Bronchial epithelial cell (primary cell): ENCODE measurements around the gene DOCK11. TPM values are rescaled to one million over a fixed set of nuclear protein-coding genes. Genes with fewer than 3 reads are reported as not detected.
"Not testable (repeated sequence)": the region's sequence is repeated elsewhere in the genome, so short reads cannot be mapped to it uniquely, and the experiment has no call there.

Experiments used
- DNase-seq: peaks from one replicate; pipeline ENCODE4 v3.0.0-alpha.2; 2010; ENCODE audit warnings: low read depth
- FAIRE-seq: peaks from 2 replicates; lab custom pipeline; 2011; peaks lifted over from hg19 to GRCh38; lab: Jason Lieb, UNC
- H3K27me3 ChIP-seq: 2 replicates; pipeline ENCODE4 v1.5.1; 2011; ENCODE audit warnings: low read length; ENCODE audit not compliant: control insufficient read depth, insufficient read depth
- H3K36me3 ChIP-seq: 2 replicates; pipeline ENCODE4 v1.5.1; 2011; ENCODE audit warnings: low read length; ENCODE audit not compliant: control insufficient read depth, insufficient read depth
- H3K4me3 ChIP-seq: 2 replicates; pipeline ENCODE4 v1.5.1; 2011; ENCODE audit warnings: mild to moderate bottlenecking, low read depth, low read length, control low read depth
- total RNA-seq: library from RNA; depleted of rRNA; stranded (reverse); fragments of >200 nt; gene quantifications from 2 replicates; pipeline ENCODE4 v1.2.1, GENCODE V29; 2014
- TF ChIP-seq, protein P1 (sequence below): IDR thresholded peaks from 2 replicates; pipeline ENCODE4 v1.5.1; 2011; ENCODE audit warnings: mild to moderate bottlenecking, moderate library complexity, low read length, control low read depth, inconsistent platforms; ENCODE audit not compliant: insufficient read depth, severe bottlenecking

The DOCK11 gene
- total RNA-seq, 1 donor from 2014 or later = 0.26 TPM

- DNase-seq = no peak
- FAIRE-seq = no peak
- no peaks in the 10 kb centered on the region for H3K27me3 ChIP-seq
- TF ChIP-seq, protein P1, sequence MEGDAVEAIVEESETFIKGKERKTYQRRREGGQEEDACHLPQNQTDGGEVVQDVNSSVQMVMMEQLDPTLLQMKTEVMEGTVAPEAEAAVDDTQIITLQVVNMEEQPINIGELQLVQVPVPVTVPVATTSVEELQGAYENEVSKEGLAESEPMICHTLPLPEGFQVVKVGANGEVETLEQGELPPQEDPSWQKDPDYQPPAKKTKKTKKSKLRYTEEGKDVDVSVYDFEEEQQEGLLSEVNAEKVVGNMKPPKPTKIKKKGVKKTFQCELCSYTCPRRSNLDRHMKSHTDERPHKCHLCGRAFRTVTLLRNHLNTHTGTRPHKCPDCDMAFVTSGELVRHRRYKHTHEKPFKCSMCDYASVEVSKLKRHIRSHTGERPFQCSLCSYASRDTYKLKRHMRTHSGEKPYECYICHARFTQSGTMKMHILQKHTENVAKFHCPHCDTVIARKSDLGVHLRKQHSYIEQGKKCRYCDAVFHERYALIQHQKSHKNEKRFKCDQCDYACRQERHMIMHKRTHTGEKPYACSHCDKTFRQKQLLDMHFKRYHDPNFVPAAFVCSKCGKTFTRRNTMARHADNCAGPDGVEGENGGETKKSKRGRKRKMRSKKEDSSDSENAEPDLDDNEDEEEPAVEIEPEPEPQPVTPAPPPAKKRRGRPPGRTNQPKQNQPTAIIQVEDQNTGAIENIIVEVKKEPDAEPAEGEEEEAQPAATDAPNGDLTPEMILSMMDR = no peak
- no peak overlapping the region for H3K4me3 ChIP-seq
- no peaks in the 10 kb centered on the region for H3K36me3 ChIP-seq
Observed at GRCh38 chrX:118571836-118572235, 76.2 kb downstream of the DOCK11 start.

- DNase-seq = no peak
- Histone ChIP-seq H3K36me3 (no peaks in the 10 kb centered on the region), H3K4me3 (no peak overlapping the region), H3K27me3 (no peaks in the 10 kb centered on the region)
- TF ChIP-seq, protein P1 = no peak
- FAIRE-seq = no peak
Observed at GRCh38 chrX:118574666-118575065, 79.1 kb downstream of the DOCK11 start.

GRCh38 chrX:118577041-118577440 lies 81.4 kb downstream of the DOCK11 start:
- Histone ChIP-seq H3K4me3 (no peak overlapping the region), H3K27me3 (no peaks in the 10 kb centered on the region), H3K36me3 (no peaks in the 10 kb centered on the region)
- TF ChIP-seq, protein P1 = no peak
- DNase-seq (no peak), FAIRE-seq (no peak)

GRCh38 chrX:118579417-118579816 lies 83.8 kb downstream of the DOCK11 start:
- Histone ChIP-seq H3K4me3 (no peak overlapping the region), H3K27me3 (no peaks in the 10 kb centered on the region), H3K36me3 (no peaks in the 10 kb centered on the region)
- DNase-seq (no peak), FAIRE-seq (no peak)
- TF ChIP-seq, protein P1 = no peak

- not testable (repeated sequence) for DNase-seq, H3K36me3 ChIP-seq, H3K27me3 ChIP-seq, H3K4me3 ChIP-seq, FAIRE-seq
Observed at GRCh38 chrX:118582926-118583325, 87.3 kb downstream of the DOCK11 start.

GRCh38 chrX:118583781-118584180 lies 88.2 kb downstream of the DOCK11 start:
- TF ChIP-seq, protein P1 = no peak
- no peaks in the 10 kb centered on the region for H3K27me3 ChIP-seq
- H3K36me3 ChIP-seq = no peaks in the 10 kb centered on the region
- FAIRE-seq (no peak), DNase-seq (no peak)
- no peak overlapping the region for H3K4me3 ChIP-seq
